ENCODE measurements around the gene IP6K2. TPM values are rescaled to one million over a fixed set of nuclear protein-coding genes. Genes with fewer than 3 reads are reported as not detected.
A peak's percentile ranks its signal among the peaks of the same experiment; 100 is the strongest.
"Not testable (repeated sequence)": the region's sequence is repeated elsewhere in the genome, so short reads cannot be mapped to it uniquely, and the experiment has no call there.

IP6K2 gene
- 62.9 TPM for total RNA-seq

GRCh38 chr3:48716982-48717746 lies at the start of gene IP6K2:
IP6K2 (minus strand) TSS chr3:48717221; CDS start chr3:48695291, 21,930 bp downstream.
- DNase-seq, result peak; percentile 99

- no peak for DNase-seq
Observed at GRCh38 chr3:48765376-48765775, 48.4 kb upstream of the IP6K2 start.

GRCh38 chr3:48762816-48763215 lies 45.8 kb upstream of the IP6K2 start:
- DNase-seq, result no peak

- not testable (repeated sequence) for DNase-seq
Observed at GRCh38 chr3:48759991-48760540, 43.0 kb upstream of the IP6K2 start.

- DNase-seq, result peak; percentile 18
Observed at GRCh38 chr3:48759531-48759930, 42.5 kb upstream of the IP6K2 start.

GRCh38 chr3:48759071-48759470 lies 42.0 kb upstream of the IP6K2 start:
- DNase-seq, result no peak

- DNase-seq, result no peak
Observed at GRCh38 chr3:48756640-48757039, 39.6 kb upstream of the IP6K2 start.

- DNase-seq, result no peak
Observed at GRCh38 chr3:48750856-48751255, 33.8 kb upstream of the IP6K2 start.

- DNase-seq, result no peak
Observed at GRCh38 chr3:48748754-48749153, 31.7 kb upstream of the IP6K2 start.

- DNase-seq, result no peak
Observed at GRCh38 chr3:48747706-48748105, 30.7 kb upstream of the IP6K2 start.

GRCh38 chr3:48747015-48747615 lies 30.1 kb upstream of the IP6K2 start:
- DNase-seq, result no peak

- DNase-seq, result no peak
Observed at GRCh38 chr3:48743773-48744172, 26.8 kb upstream of the IP6K2 start.

- DNase-seq, result not testable (repeated sequence)
Observed at GRCh38 chr3:48741226-48741625, 24.2 kb upstream of the IP6K2 start.

- peak; percentile 82 for DNase-seq
Observed at GRCh38 chr3:48739955-48740823, 23.2 kb upstream of the IP6K2 start.

GRCh38 chr3:48739617-48739954 lies 22.6 kb upstream of the IP6K2 start:
- DNase-seq, result no peak

- DNase-seq, result no peak
Observed at GRCh38 chr3:48738926-48739616, 22.1 kb upstream of the IP6K2 start.

GRCh38 chr3:48738144-48738536 lies 21.1 kb upstream of the IP6K2 start:
- no peak for DNase-seq

GRCh38 chr3:48735075-48735767 lies 18.2 kb upstream of the IP6K2 start:
- not testable (repeated sequence) for DNase-seq

- DNase-seq, result not testable (repeated sequence)
Observed at GRCh38 chr3:48734541-48734940, 17.5 kb upstream of the IP6K2 start.

- not testable (repeated sequence) for DNase-seq
Observed at GRCh38 chr3:48733752-48734518, 16.9 kb upstream of the IP6K2 start.

GRCh38 chr3:48727511-48727910 lies 10.5 kb upstream of the IP6K2 start:
- DNase-seq, result no peak
